SH-SY5Y (cell line): ENCODE results near the gene GALNT2.

Experiments
- GATA2 ChIP-seq: IDR thresholded peaks from 2 replicates; pipeline ENCODE4 v1.6.1; 2011; ENCODE audit warnings: mild to moderate bottlenecking, low read depth, low read length
- GATA3 ChIP-seq: IDR thresholded peaks from 2 replicates; pipeline ENCODE4 v1.6.1; 2011; ENCODE audit warnings: low read depth, mild to moderate bottlenecking, low read length, moderate library complexity

GRCh38 chr1:230303822-230304221, 236.8 kb downstream of the GALNT2 start:
- TF ChIP-seq GATA3 (no peak), GATA2 (no peak)
